MCF 10A (cell line): ENCODE measurements around the gene TLR4. TPM values are rescaled to one million over a fixed set of nuclear protein-coding genes. Genes with fewer than 3 reads are reported as not detected.

Source experiments
- BruUV-seq: library from RNA; stranded (reverse); fragments of 400-500 nt; replicated peaks from 2 replicates; lab custom pipeline; 2021; lab: Mats Ljungman, UMichigan
- CTCF ChIA-PET: fragments of 300-600 bp; sonication (Branson Sonifier 250); formaldehyde crosslinking; extraction: SDS; loops from one replicate; lab custom pipeline; 2021; ENCODE audit warnings: antibody characterized with exemption, inconsistent platforms; lab: Yijun Ruan, JAX
- POLR2A ChIA-PET: fragments of 300-600, 350-650 bp; sonication (Branson Sonifier 250); formaldehyde crosslinking; extraction: SDS; loops from one replicate; lab custom pipeline; 2020; ENCODE audit warnings: antibody characterized with exemption, inconsistent platforms; lab: Yijun Ruan, JAX
- DNase-seq: peaks from one replicate; pipeline ENCODE4 v3.0.0-alpha.2; 2018; ENCODE audit not compliant: unreplicated experiment
- H3K27ac Mint-ChIP-seq: one replicate; pipeline ENCODE4 v1.8.0; 2022; ENCODE audit warnings: mild to moderate bottlenecking, low read depth, mixed read lengths; ENCODE audit not compliant: unreplicated experiment
- H3K27me3 Mint-ChIP-seq: one replicate; pipeline ENCODE4 v1.8.0; 2022; ENCODE audit warnings: mixed read lengths; ENCODE audit not compliant: insufficient read depth, unreplicated experiment
- H3K36me3 Mint-ChIP-seq: one replicate; pipeline ENCODE4 v1.8.0; 2022; ENCODE audit warnings: mild to moderate bottlenecking, moderate library complexity, mixed read lengths; ENCODE audit not compliant: insufficient read depth, unreplicated experiment
- H3K4me1 Mint-ChIP-seq: one replicate; pipeline ENCODE4 v1.8.0; 2022; ENCODE audit warnings: mixed read lengths; ENCODE audit not compliant: insufficient read depth, unreplicated experiment
- H3K4me3 Mint-ChIP-seq: one replicate; pipeline ENCODE4 v1.8.0; 2022; ENCODE audit warnings: mild to moderate bottlenecking, moderate library complexity, mixed read lengths; ENCODE audit not compliant: unreplicated experiment
- H3K9me3 Mint-ChIP-seq: one replicate; pipeline ENCODE4 v1.8.0; 2022; ENCODE audit warnings: mixed read lengths; ENCODE audit not compliant: unreplicated experiment
- CTCF ChIP-seq: fragments of 200-600 bp; IDR thresholded peaks from one replicate; pipeline ENCODE4 v1.8.0; 2022; ENCODE audit warnings: antibody characterized with exemption, mild to moderate bottlenecking; ENCODE audit not compliant: unreplicated experiment
- intact Hi-C: fragments of 100-400 bp; cut with micrococcal nuclease; formaldehyde crosslinking; loops from 2 replicates; pipeline ENCODE4 v1.14.1; 2022
- total RNA-seq: library from RNA; stranded (reverse); gene quantifications from 2 replicates; pipeline ENCODE4 v1.2.3, GENCODE V29; 2022

Gene TLR4
- total RNA-seq, 1 experiment from 2014 or later, result not detected

- intact Hi-C loops, result no loop called here
- no TSS peak for BruUV-seq
- TF ChIP-seq CTCF, result no peak
- Mint-ChIP-seq H3K4me3 (no peak overlapping the region), H3K27me3 (no peaks in the 10 kb centered on the region), H3K36me3 (peaks cover 6% of the 10 kb centered on the region), H3K4me1 (no peaks in the 10 kb centered on the region), H3K27ac (no peak overlapping the region), H3K9me3 (peaks cover 53% of the 10 kb centered on the region)
- CTCF ChIA-PET, result interaction anchor here (0.6 to 1.4 kb wide), 2 partner anchors 10 to 1041 kb away, joined by 3 read pairs; no protein-coding TSS in a partner anchor
- DNase-seq, result no peak
- POLR2A ChIA-PET, result interaction anchor here (2.3 kb wide), 1 partner anchor 7 kb away, joined by 5 read pairs; no protein-coding TSS in a partner anchor
Observed at GRCh38 chr9:117687532-117687931, 16.7 kb upstream of the TLR4 start.

GRCh38 chr9:117691367-117691766 lies 12.8 kb upstream of the TLR4 start:
- TF ChIP-seq CTCF, result no peak
- Mint-ChIP-seq H3K36me3 (peaks cover 4% of the 10 kb centered on the region), H3K27ac (no peak overlapping the region), H3K4me1 (no peaks in the 10 kb centered on the region), H3K27me3 (no peaks in the 10 kb centered on the region), H3K9me3 (peaks cover 42% of the 10 kb centered on the region), H3K4me3 (no peak overlapping the region)
- intact Hi-C loops, result no loop called here
- ChIA-PET POLR2A (no interaction called here), CTCF (no interaction called here)
- no TSS peak for BruUV-seq
- no peak for DNase-seq

- no peaks in the 10 kb centered on the region for H3K4me1 Mint-ChIP-seq
- ChIA-PET POLR2A (no interaction called here), CTCF (no interaction called here)
- peak; percentile 93 for DNase-seq
- no peak overlapping the region for H3K4me3 Mint-ChIP-seq
- no TSS peak for BruUV-seq
- H3K27ac Mint-ChIP-seq, result no peak overlapping the region
- no peaks in the 10 kb centered on the region for H3K27me3 Mint-ChIP-seq
- TF ChIP-seq CTCF, result no peak
- H3K9me3 Mint-ChIP-seq, result peaks cover 43% of the 10 kb centered on the region
- intact Hi-C loops, result no loop called here
- no peaks in the 10 kb centered on the region for H3K36me3 Mint-ChIP-seq
Observed at GRCh38 chr9:117696154-117696553, 8.0 kb upstream of the TLR4 start.

GRCh38 chr9:117697046-117697445 lies 7.2 kb upstream of the TLR4 start:
- Mint-ChIP-seq H3K9me3 (peaks cover 51% of the 10 kb centered on the region), H3K27ac (no peak overlapping the region), H3K36me3 (no peaks in the 10 kb centered on the region), H3K4me3 (no peak overlapping the region), H3K4me1 (no peaks in the 10 kb centered on the region), H3K27me3 (no peaks in the 10 kb centered on the region)
- no TSS peak for BruUV-seq
- ChIA-PET CTCF (no interaction called here), POLR2A (no interaction called here)
- TF ChIP-seq CTCF, result no peak
- peak; percentile 89 for DNase-seq
- intact Hi-C loops, result no loop called here
